Ovary (tissue), 3 donors: ENCODE results near the gene WWC1.

ENCODE experiments used
- CTCF ChIP-seq, 3 donors: fragments of 450-650 bp in 2 of 3; fragments of 200-600 bp in 1 of 3; IDR thresholded peaks; one replicate each; pipeline versions ENCODE4 v1.5.1 to v1.8.0; 2016 to 2022; ENCODE audit warnings: antibody characterized with exemption in 3 of 3, mild to moderate bottlenecking in 1 of 3
- EP300 ChIP-seq: sonication (generic); formaldehyde crosslinking; IDR thresholded peaks from one replicate; pipeline ENCODE4 v1.6.1; 2017; ENCODE audit warnings: antibody characterized with exemption
- POLR2A ChIP-seq: fragments of 450-650 bp; IDR thresholded peaks from one replicate; pipeline ENCODE4 v1.6.1; 2017; ENCODE audit warnings: antibody characterized with exemption, mild to moderate bottlenecking, moderate library complexity
- donor health status: DM: no; HTN: no; CAD: no.

- no peak for TF ChIP-seq CTCF (IDR thresholded peaks at IDR 0.05)
- TF ChIP-seq POLR2A: no peak
- no peak for TF ChIP-seq EP300
These were observed 79.4 kb downstream of the WWC1 start for GRCh38 chr5:168370831-168371230.
